Endothelial cell of umbilical vein (primary cell): Measurements from ENCODE around the gene IMPACT. TPM values are rescaled to one million over a fixed set of nuclear protein-coding genes. Genes with fewer than 3 reads are reported as not detected.

Experiments used
- BruUV-seq: library from RNA; stranded (reverse); fragments of 400-500 nt; replicated peaks from 2 replicates; lab custom pipeline; 2021; lab: Mats Ljungman, UMichigan
- CTCF ChIA-PET: fragments of 300-600, 350-600 bp; sonication (Branson Sonifier 250); formaldehyde crosslinking; loops from one replicate; lab custom pipeline; 2021; ENCODE audit warnings: antibody characterized with exemption, inconsistent platforms; lab: Charles Lee
- POLR2A ChIA-PET: fragments of 300-600, 350-600 bp; sonication (Branson Sonifier 250); formaldehyde crosslinking; loops from one replicate; lab custom pipeline; 2021; ENCODE audit warnings: antibody characterized with exemption, inconsistent platforms; lab: Charles Lee
- DNase-seq: peaks from one replicate; pipeline ENCODE4 v3.0.0-alpha.2; 2011; ENCODE audit warnings: low read depth, low spot score
- FAIRE-seq: peaks from 2 replicates; lab custom pipeline; 2011; peaks lifted over from hg19 to GRCh38; lab: Jason Lieb, UNC
- H2AFZ ChIP-seq: 2 replicates; pipeline ENCODE4 v1.6.0; 2012; ENCODE audit warnings: low read depth, low read length, control low read depth, inconsistent platforms
- H3K27ac ChIP-seq: 2 replicates; pipeline ENCODE4 v1.5.1; 2011; ENCODE audit warnings: low read depth, mild to moderate bottlenecking, control low read depth, low read length, moderate library complexity; ENCODE audit not compliant: insufficient read depth
- H3K27me3 ChIP-seq, 2 experiments: 2 replicates each; pipeline versions ENCODE4 v1.6.0 to v1.6.1; 2011; ENCODE audit warnings: low read length in 2 of 2, mixed read lengths in 1 of 2; ENCODE audit not compliant: control insufficient read depth in 2 of 2, insufficient read depth in 2 of 2
- H3K36me3 ChIP-seq, 2 experiments: 2 replicates in 1 of 2; 3 replicates in 1 of 2; pipeline ENCODE4 v1.5.1; 2011; ENCODE audit warnings: low read length in 2 of 2, mild to moderate bottlenecking in 1 of 2, moderate library complexity in 1 of 2; ENCODE audit not compliant: control insufficient read depth in 2 of 2, insufficient read depth in 2 of 2; ENCODE audit errors: extremely low read depth in 1 of 2
- H3K4me1 ChIP-seq: 3 replicates; pipeline ENCODE4 v1.5.1; 2011; ENCODE audit warnings: mild to moderate bottlenecking, low read length; ENCODE audit not compliant: control insufficient read depth, insufficient read depth; ENCODE audit errors: extremely low read depth
- H3K4me2 ChIP-seq: 2 replicates; pipeline ENCODE4 v1.6.1; 2011; ENCODE audit warnings: low read length, control low read depth, mixed read lengths; ENCODE audit not compliant: insufficient read depth
- H3K4me3 ChIP-seq, 3 experiments: fragments of 200-600 bp in 1 of 3; sonication (generic), shearing (Covaris generic) in 1 of 3; replicated peaks in 1 of 3; 2 replicates each; pipeline ENCODE4 v1.5.1; 2011 to 2016; ENCODE audit warnings: control low read depth in 3 of 3, low read length in 3 of 3, mild to moderate bottlenecking in 2 of 3, inconsistent platforms in 1 of 3, low read depth in 1 of 3, moderate library complexity in 1 of 3; ENCODE audit not compliant: insufficient read depth in 1 of 3
- H3K79me2 ChIP-seq: 2 replicates; pipeline ENCODE4 v1.6.0; 2012; ENCODE audit warnings: low read length, inconsistent platforms; ENCODE audit not compliant: control insufficient read depth, insufficient read depth
- H3K9ac ChIP-seq: replicated peaks from 2 replicates; pipeline ENCODE3; 2011; ENCODE audit warnings: low read length, control low read depth; ENCODE audit not compliant: insufficient read depth; ENCODE audit errors: extremely low read depth
- H3K9me1 ChIP-seq: replicated peaks from 3 replicates; pipeline ENCODE4 v1.6.0; 2011; ENCODE audit warnings: mild to moderate bottlenecking, low read length; ENCODE audit not compliant: control insufficient read depth, insufficient read depth; ENCODE audit errors: extremely low read depth
- H3K9me3 ChIP-seq: replicated peaks from 2 replicates; pipeline ENCODE4 v1.5.1; 2012; ENCODE audit warnings: low read length, inconsistent platforms; ENCODE audit not compliant: control insufficient read depth, insufficient read depth
- H4K20me1 ChIP-seq: replicated peaks from 2 replicates; pipeline ENCODE3; 2011; ENCODE audit warnings: mild to moderate bottlenecking, low read length; ENCODE audit not compliant: control insufficient read depth, insufficient read depth; ENCODE audit errors: extremely low read depth
- EZH2 ChIP-seq: IDR thresholded peaks from 2 replicates; pipeline ENCODE4 v1.6.1; 2012; ENCODE audit warnings: borderline replicate concordance, low read depth, mild to moderate bottlenecking, moderate library complexity, low read length, inconsistent platforms; ENCODE audit not compliant: severe bottlenecking
- JUN ChIP-seq: IDR thresholded peaks from 2 replicates; pipeline ENCODE4 v1.6.1; 2011; ENCODE audit warnings: borderline replicate concordance, low read depth; ENCODE audit not compliant: insufficient read length, insufficient read depth
- POLR2A ChIP-seq: IDR thresholded peaks from 2 replicates; pipeline ENCODE4 v1.6.1; 2012; ENCODE audit warnings: low read depth, mild to moderate bottlenecking, control low read depth, low read length
- POLR2AphosphoS5 ChIP-seq: IDR thresholded peaks from 2 replicates; pipeline ENCODE4 v1.6.1; 2012; ENCODE audit warnings: low read depth, mild to moderate bottlenecking, control low read depth, low read length, moderate library complexity; ENCODE audit not compliant: insufficient read depth
- dilution Hi-C: fragments of 300-500 bp; cut with MboI; formaldehyde crosslinking; loops from one replicate; pipeline ENCODE4 v1.15.0; 2019; ENCODE audit warnings: low sequenced_read_pairs; ENCODE audit not compliant: extremely low pct_ligation_motif_present
- intact Hi-C: fragments of 100-400 bp; cut with micrococcal nuclease; formaldehyde crosslinking; loops from one replicate; pipeline ENCODE4 v1.10.0; 2022
- polyA plus RNA-seq, 4 experiments: library from polyadenylated mRNA; depleted of rRNA in 3 of 4; stranded (reverse) in 3 of 4; unstranded in 1 of 4; fragments of >200 nt; gene quantifications; 2 replicates each; pipeline versions ENCODE4 v1.2.1 to v1.2.3, GENCODE V29; 2011 to 2012; ENCODE audit warnings: missing spikeins in 1 of 4
- total RNA-seq: library from RNA; stranded (reverse); gene quantifications from 2 replicates; pipeline ENCODE4 v1.2.3, GENCODE V29; 2021
- TF ChIP-seq, protein P1 (sequence below), 2 donors: IDR thresholded peaks; 1 replicate in 1 of 2; 2 replicates in 1 of 2; pipeline ENCODE4 v1.5.1; 2011; ENCODE audit warnings: low read length in 2 of 2, mild to moderate bottlenecking in 2 of 2, moderate library complexity in 2 of 2, control low read depth in 1 of 2, inconsistent platforms in 1 of 2, low read depth in 1 of 2; ENCODE audit not compliant: insufficient read depth in 1 of 2; ENCODE audit errors: extremely low read depth in 1 of 2
- TF ChIP-seq, protein P2 (sequence below): IDR thresholded peaks from 2 replicates; pipeline ENCODE4 v1.6.1; 2011; ENCODE audit not compliant: insufficient read depth, insufficient read length

IMPACT gene
- total and polyA plus RNA-seq, 2 donors (not counting 3 experiments of a cell fraction or from before 2014, with no cell fraction given) = 15.4 to 28.6 TPM

DNA sequence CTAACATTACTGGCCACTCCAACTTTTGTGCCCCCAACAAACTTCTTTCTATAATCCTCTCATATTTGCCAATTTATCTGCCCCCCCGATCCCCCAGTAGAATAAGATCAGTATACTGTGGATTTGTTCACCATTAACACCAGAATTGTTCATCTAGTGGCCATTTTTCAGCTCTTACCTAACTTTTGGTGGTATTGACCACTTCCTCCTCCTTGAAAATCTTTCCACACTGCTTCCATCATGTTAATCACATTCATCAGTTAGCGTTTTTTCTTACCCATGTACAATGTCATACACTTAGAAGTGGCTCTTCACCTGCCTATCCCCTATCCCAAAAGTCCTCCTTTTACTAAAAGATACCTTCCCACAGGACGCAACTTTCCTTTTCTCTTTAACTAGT, 6.1 kb downstream of the IMPACT start:
- Histone ChIP-seq H3K27me3 (no peaks in the 10 kb centered on the region), H3K4me3 (no peak overlapping the region), H3K36me3 (peaks cover 0 to 2% of the 10 kb centered on the region in 2 experiments), H3K9me3 (no peaks in the 10 kb centered on the region), H3K9me1 (no peaks in the 10 kb centered on the region), H3K4me2 (no peak overlapping the region), H3K27ac (no peak overlapping the region), H2AFZ (no peak overlapping the region), H3K4me1 (peaks cover 3% of the 10 kb centered on the region), H3K9ac (no peak overlapping the region), H3K79me2 (peaks cover 2% of the 10 kb centered on the region), H4K20me1 (no peaks in the 10 kb centered on the region)
- FAIRE-seq (no peak), DNase-seq (no peak)
- dilution Hi-C loops = no loop called here
- POLR2A ChIA-PET = interaction anchor here (0.7 kb wide), 1 partner anchor 427 kb away, joined by 3 read pairs; no protein-coding TSS in a partner anchor
- intact Hi-C loops = no loop called here
- TF ChIP-seq EZH2 (no peak), JUN (no peak), POLR2AphosphoS5 (no peak), POLR2A (no peak)
- TF ChIP-seq, protein P1, sequence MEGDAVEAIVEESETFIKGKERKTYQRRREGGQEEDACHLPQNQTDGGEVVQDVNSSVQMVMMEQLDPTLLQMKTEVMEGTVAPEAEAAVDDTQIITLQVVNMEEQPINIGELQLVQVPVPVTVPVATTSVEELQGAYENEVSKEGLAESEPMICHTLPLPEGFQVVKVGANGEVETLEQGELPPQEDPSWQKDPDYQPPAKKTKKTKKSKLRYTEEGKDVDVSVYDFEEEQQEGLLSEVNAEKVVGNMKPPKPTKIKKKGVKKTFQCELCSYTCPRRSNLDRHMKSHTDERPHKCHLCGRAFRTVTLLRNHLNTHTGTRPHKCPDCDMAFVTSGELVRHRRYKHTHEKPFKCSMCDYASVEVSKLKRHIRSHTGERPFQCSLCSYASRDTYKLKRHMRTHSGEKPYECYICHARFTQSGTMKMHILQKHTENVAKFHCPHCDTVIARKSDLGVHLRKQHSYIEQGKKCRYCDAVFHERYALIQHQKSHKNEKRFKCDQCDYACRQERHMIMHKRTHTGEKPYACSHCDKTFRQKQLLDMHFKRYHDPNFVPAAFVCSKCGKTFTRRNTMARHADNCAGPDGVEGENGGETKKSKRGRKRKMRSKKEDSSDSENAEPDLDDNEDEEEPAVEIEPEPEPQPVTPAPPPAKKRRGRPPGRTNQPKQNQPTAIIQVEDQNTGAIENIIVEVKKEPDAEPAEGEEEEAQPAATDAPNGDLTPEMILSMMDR (IDR thresholded peaks at IDR 0.05; ENCODE audit: extremely low read depth in 1 of 2, insufficient read depth in 1 of 2, low read depth in 1 of 2, low read length in 2 of 2) = no peak
- TF ChIP-seq, protein P2, sequence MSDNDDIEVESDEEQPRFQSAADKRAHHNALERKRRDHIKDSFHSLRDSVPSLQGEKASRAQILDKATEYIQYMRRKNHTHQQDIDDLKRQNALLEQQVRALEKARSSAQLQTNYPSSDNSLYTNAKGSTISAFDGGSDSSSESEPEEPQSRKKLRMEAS = no peak
- CTCF ChIA-PET = interaction anchor here (1.4 to 4.4 kb wide), 4 partner anchors 55 to 81 kb away, joined by 4 to 32 read pairs (median 9); no protein-coding TSS in a partner anchor
- no TSS peak for BruUV-seq
